Psoas muscle (tissue), 8 donors: Measurements from ENCODE around the gene MCUR1. TPM values are rescaled to one million over a fixed set of nuclear protein-coding genes. Genes with fewer than 3 reads are reported as not detected.

Experiments used
- ATAC-seq, 4 donors: fragments of 200-7000 bp; cut with Tn5 transposase; one replicate each; pipeline ENCODE4 v1.9.1; 2020; ENCODE audit warnings: moderate library complexity in 3 of 4, mild to moderate bottlenecking in 2 of 4
- DNase-seq, 2 donors: peaks; one replicate each; pipeline ENCODE4 v3.0.0-alpha.2; 2020
- H3K27ac ChIP-seq: fragments of 200-600 bp; one replicate; pipeline ENCODE4 v1.8.0; 2022
- H3K27me3 ChIP-seq, 3 donors: fragments of 200-600 bp in 1 of 3; one replicate each; pipeline versions ENCODE4 v1.6.1 to v1.8.0; 2013 to 2022; ENCODE audit warnings: low read length in 2 of 3, mild to moderate bottlenecking in 2 of 3, moderate library complexity in 1 of 3; ENCODE audit not compliant: insufficient read depth in 3 of 3
- H3K36me3 ChIP-seq, 2 donors: fragments of 200-600 bp in 1 of 2; one replicate each; pipeline versions ENCODE4 v1.6.1 to v1.8.0; 2013 to 2022; ENCODE audit warnings: low read depth in 1 of 2, mild to moderate bottlenecking in 1 of 2, moderate library complexity in 1 of 2; ENCODE audit not compliant: insufficient read depth in 1 of 2
- H3K4me1 ChIP-seq: fragments of 200-600 bp; one replicate; pipeline ENCODE4 v1.8.0; 2022
- H3K4me3 ChIP-seq: fragments of 200-600 bp; one replicate; pipeline ENCODE4 v1.8.0; 2022; ENCODE audit warnings: mild to moderate bottlenecking
- H3K9me3 ChIP-seq: fragments of 200-600 bp; one replicate; pipeline ENCODE4 v1.8.0; 2022
- CTCF ChIP-seq: fragments of 200-600 bp; IDR thresholded peaks from one replicate; pipeline ENCODE4 v1.8.0; 2022; ENCODE audit warnings: antibody characterized with exemption
- WGBS, 3 donors: extraction: QIAGEN DNeasy Blood & Tissue Kit; methylation state at CpG; one replicate each; pipeline versions ENCODE4 v1.1.6 to v1.1.7; 2013; 5-methylcytosine and 5-hydroxymethylcytosine counted together
- intact Hi-C, 2 donors: fragments of 100-400 bp; cut with DNase I; formaldehyde crosslinking; loops; one replicate each; pipeline versions ENCODE4 v1.11.0 to v1.14.2; 2022
- polyA plus RNA-seq, 3 donors: library from polyadenylated mRNA; stranded (reverse); fragments of 200-250 nt; gene quantifications; one replicate each; pipeline ENCODE4 v1.2.3, GENCODE V29; 2013
- total RNA-seq, 4 donors: library from RNA; stranded (reverse); fragmentation: NEBNext Ultra II Directional in 2 of 4; extraction: Animal tissue kit (Norgen Biotek cat#: 25700) in 2 of 4; gene quantifications; one replicate each; pipeline versions ENCODE4 v1.2.1 to v1.2.4, GENCODE V29; 2021 to 2023
- donor health status: healthy with polysubstance abuse.
- donor health status: DM: no; HTN: no; CAD: no; lungs with moderate emphysema.
- donor health status: Bipolar disorder and iron deficiency.
- donor health status: healthy.
- donor health status: DM: yes; HTN: yes; CAD: no.
- donor health status: DM: no; HTN: no; CAD: no.
- donor health status: DM: no; HTN: no; CAD: no.
- donor health status: DM: yes; HTN: yes; CAD: no.

Gene MCUR1
- total and polyA plus RNA-seq, 7 donors: 17.9 to 31.9 (median 20.5) TPM

GRCh38 chr6:13761361-13762036, 52.9 kb downstream of the MCUR1 start:
- DNase-seq (no peak), ATAC-seq (no peak)
- H3K27me3 ChIP-seq: no peaks in the 10 kb centered on the region
- H3K4me1 ChIP-seq: no peaks in the 10 kb centered on the region
- H3K27ac ChIP-seq: no peak overlapping the region
- WGBS, 3 donors: 74 to 79% (median 76%) methylated on average over 6 of the region's 6 CpGs
- TF ChIP-seq CTCF: no peak
- no peaks in the 10 kb centered on the region for H3K36me3 ChIP-seq
- no peaks in the 10 kb centered on the region for H3K9me3 ChIP-seq
- no peak overlapping the region for H3K4me3 ChIP-seq
- intact Hi-C loops: no loop called here

DNA sequence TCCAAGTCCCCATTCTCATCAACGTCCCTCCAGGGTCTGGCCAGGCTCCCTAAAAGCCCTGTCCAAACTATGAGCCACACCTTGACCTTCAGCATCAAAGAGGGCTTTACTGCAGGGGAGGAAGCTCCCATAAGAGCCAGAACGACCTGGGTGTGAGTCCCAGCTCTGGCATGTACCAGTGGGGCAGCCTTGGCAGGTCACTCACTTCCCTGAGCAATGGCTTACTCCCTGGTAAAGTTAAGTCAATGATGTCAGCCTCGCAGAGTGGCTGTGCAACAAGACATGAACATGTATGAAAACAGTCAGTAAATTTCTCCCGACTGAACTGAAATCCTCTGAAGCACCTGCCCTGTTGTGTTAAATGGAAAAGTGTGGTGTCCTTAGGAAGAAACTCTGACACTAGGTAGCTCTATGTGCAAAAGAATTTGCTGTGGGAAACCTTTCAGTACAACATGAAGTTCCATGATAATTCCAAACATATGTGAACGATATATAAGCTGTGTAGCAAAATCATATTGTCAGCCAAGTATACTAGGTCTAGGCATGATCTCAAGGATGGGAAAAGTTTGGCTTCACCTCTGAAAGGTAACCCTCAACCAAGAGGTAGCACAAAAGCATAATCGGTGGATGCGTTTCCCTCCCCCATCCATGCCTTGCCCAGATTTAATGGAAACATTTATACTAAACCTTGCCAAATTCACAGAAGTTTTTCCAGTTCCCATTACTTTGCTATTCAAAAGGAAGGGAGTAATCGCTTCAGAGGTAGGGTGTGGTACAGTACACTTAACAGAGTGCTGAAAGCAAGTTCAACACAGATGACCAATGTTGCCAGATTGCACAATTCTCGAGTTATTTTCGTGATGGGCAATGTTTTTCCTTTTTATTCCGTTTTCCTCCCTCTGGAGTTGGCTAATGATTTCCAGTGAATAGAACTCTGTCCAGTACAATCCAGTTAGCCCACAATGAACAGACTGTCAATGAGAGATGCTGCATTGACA, 53.8 kb downstream of the MCUR1 start:
- intact Hi-C loops: no loop called here
- no peak for DNase-seq

DNA sequence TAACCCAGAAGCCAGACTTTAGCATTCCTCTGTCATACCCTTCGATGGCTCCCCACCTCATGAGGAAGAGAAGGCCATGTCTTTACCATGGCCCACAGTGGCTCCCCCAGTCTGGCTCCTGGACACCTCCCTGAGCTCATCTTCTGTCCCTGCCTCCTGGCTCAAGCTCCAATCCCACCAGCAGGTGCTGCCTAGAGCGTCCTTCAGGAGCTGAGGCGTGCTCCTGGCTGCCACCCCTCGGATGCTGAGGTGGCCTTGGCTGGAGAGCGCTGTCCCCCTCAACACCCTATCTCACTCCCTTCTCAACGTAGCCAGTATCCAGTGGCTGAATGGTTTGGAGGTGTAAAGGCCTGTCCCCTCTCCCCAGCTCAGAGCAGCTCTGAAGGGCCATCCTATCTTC, 55.3 kb downstream of the MCUR1 start:
- no peak for TF ChIP-seq CTCF
- DNase-seq (no peak), ATAC-seq (no peak)
- Histone ChIP-seq H3K4me1 (no peaks in the 10 kb centered on the region), H3K9me3 (no peaks in the 10 kb centered on the region), H3K4me3 (no peak overlapping the region), H3K27ac (no peak overlapping the region), H3K27me3 (no peaks in the 10 kb centered on the region), H3K36me3 (no peaks in the 10 kb centered on the region)
- intact Hi-C loops: no loop called here
- WGBS, 3 donors: 85 to 90% (median 87%) methylated on average over 6 of the region's 6 CpGs

More for the DNA sequence above, 53.8 kb downstream of the MCUR1 start:
- TF ChIP-seq CTCF: no peak
- Histone ChIP-seq H3K9me3 (no peaks in the 10 kb centered on the region), H3K4me3 (no peak overlapping the region), H3K27ac (no peak overlapping the region), H3K27me3 (no peaks in the 10 kb centered on the region), H3K4me1 (no peaks in the 10 kb centered on the region), H3K36me3 (no peaks in the 10 kb centered on the region)
- ATAC-seq: peak in 3 of 4 donors; percentile 34 to 58 (median 50)
- 54 to 70% (median 66%) methylated on average over 11 of the region's 11 CpGs for WGBS, 3 donors

DNA sequence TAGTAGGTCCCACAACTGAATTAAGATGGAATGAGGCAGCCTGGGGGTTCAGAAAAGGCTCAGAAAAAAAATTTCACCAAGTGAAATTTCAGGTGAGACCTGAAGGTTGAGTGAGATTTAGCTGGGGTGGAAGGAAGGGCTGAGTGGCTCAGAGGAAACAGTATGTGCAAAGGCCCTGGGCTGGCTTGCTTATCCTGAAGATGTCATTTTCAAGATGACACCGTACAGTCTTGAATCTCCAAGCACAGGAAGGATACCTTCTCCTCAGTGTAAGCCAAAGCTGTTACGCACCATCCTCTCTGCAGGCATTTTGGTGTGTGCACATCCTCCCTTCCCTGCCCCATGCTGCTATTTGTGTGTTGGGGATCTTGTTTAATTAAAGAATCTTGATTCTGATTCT, 59.7 kb downstream of the MCUR1 start:
- no peak for ATAC-seq

More for the DNA sequence above, 59.7 kb downstream of the MCUR1 start:
- TF ChIP-seq CTCF: no peak
- intact Hi-C loops: no loop called here
- Histone ChIP-seq H3K9me3 (no peaks in the 10 kb centered on the region), H3K4me3 (no peak overlapping the region), H3K27ac (no peak overlapping the region), H3K36me3 (no peaks in the 10 kb centered on the region), H3K27me3 (no peaks in the 10 kb centered on the region), H3K4me1 (no peaks in the 10 kb centered on the region)
- WGBS, 3 donors: 82 to 91% (median 84%) methylated on average over 2 of the region's 2 CpGs
- DNase-seq: no peak
